GM21447 (cell line): Measurements from ENCODE around the gene SCG5.
A peak's percentile ranks its signal among the peaks of the same experiment; 100 is the strongest.
"Not testable (repeated sequence)": the region's sequence is repeated elsewhere in the genome, so short reads cannot be mapped to it uniquely, and the experiment has no call there.

Source experiments
- ATAC-seq: cut with Tn5 transposase; IDR thresholded peaks from one replicate; pipeline ENCODE4 v1.9.1; 2021; ENCODE audit not compliant: unreplicated experiment

Gene SCG5, protein sequence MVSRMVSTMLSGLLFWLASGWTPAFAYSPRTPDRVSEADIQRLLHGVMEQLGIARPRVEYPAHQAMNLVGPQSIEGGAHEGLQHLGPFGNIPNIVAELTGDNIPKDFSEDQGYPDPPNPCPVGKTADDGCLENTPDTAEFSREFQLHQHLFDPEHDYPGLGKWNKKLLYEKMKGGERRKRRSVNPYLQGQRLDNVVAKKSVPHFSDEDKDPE

DNA sequence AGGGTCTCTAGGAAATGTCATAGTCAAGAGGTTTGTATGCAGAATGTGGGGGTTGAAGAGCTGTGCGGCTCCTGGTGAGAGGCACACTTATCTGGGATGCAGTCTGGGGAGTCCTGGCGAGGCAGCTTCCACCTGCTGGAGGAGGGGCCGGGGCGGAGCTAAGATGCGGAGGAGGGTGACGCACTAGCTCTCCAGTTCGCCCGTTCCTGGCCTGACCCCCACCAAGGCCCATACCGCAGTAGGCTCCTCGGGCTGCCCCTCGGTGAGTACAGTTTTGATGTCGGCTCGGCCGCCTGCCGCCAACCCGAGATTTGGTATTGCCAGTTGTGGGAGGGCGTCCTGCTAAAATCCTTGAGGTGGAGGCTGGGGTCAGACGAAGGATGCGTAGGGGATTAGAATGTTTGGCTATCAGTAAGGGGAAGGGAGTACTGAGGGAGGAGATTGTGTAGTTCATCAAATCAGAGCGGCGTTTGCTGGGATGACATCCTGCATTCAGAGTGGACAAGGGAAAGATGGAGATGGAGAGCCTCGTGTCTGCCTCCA lies at the start of gene SCG5:
TSS of gene SCG5 (plus strand) at position 194 of the 543 bp plus-strand sequence. CDS start 1,883 bp downstream, outside the sequence.
- ATAC-seq = no peak

GRCh38 chr15:32593151-32593550 lies 48.4 kb upstream of the SCG5 start, which contains the start of gene GOLGA8N:
GOLGA8N (plus strand) TSS chr15:32593456.
- ATAC-seq = not testable (repeated sequence)

GRCh38 chr15:32609518-32609917 lies 32.0 kb upstream of the SCG5 start:
- ATAC-seq = not testable (repeated sequence)

- not testable (repeated sequence) for ATAC-seq
These were observed 30.8 kb upstream of the SCG5 start for GRCh38 chr15:32610719-32611118.

- ATAC-seq = peak; percentile 33
These were observed 26.8 kb upstream of the SCG5 start for GRCh38 chr15:32614712-32615050.

DNA sequence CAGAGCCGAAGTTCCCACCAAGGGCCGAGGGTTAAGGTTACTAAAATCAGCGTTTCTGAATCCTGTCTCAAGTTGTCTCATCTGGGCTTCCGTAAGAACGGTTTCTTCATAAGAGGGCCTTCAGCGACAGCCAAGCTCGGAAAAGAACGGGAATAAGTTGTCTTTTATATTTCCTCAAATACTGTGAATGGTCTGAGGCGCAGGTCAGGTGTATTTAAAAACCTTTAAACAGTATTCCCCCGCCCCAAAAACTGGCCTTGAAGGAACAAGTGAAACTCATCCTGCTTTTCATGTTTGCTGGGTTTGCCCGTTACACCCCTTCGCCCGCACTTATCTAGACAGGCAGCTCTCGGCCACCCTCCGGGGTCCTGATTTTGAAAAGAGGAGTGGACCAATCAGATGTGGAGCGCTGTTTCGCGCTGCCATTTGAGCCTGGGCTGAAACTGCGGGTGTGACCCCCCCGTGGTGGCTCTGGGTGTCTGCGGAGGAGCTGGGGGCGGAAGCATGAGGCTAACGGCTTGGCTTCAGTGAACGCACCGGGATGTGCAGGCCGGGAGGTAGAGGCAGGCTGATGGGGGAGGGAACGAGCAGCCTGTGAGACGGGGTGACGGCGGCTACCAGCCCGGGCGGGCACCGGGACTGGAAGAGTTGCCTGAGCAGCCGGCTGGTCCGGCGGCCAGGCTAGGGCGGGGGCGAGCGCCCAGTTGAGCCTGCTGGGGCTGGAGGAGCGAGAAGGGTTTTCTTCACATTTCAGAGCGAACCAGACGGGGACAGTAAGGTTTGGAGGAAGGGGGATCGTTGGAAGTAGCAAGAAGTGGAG lies 26.2 kb upstream of the SCG5 start, which contains the start of gene ARHGAP11A:
TSS of gene ARHGAP11A (plus strand) at position 454 of the 820 bp plus-strand sequence. CDS start 708 bp downstream, outside the sequence.
- peak; percentile 83 for ATAC-seq

- ATAC-seq = peak; percentile 15
These were observed 25.6 kb upstream of the SCG5 start for GRCh38 chr15:32615871-32616426.

- ATAC-seq = no peak
These were observed 5.1 kb upstream of the SCG5 start for GRCh38 chr15:32636410-32636809.

GRCh38 chr15:32636908-32637567 lies 4.5 kb upstream of the SCG5 start:
- no peak for ATAC-seq

DNA sequence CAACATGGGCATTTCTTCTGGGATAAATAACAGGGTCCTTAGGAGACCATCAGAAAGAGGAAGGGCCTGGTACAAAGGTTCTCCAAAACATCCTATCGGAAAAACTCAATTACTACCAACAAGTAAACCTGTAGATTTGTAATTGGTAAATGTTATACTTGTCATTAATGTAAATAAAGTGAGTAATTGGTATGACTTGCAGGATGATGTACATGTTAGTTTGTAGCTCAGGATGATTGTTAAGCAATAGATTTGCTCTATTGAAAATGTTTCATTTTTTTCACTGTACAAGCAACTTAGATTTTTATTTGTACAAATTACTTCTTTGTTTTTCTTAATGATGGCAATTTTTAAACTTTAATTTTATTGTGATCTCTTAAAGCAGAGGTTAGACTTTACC lies 3.8 kb upstream of the SCG5 start:
- no peak for ATAC-seq

DNA sequence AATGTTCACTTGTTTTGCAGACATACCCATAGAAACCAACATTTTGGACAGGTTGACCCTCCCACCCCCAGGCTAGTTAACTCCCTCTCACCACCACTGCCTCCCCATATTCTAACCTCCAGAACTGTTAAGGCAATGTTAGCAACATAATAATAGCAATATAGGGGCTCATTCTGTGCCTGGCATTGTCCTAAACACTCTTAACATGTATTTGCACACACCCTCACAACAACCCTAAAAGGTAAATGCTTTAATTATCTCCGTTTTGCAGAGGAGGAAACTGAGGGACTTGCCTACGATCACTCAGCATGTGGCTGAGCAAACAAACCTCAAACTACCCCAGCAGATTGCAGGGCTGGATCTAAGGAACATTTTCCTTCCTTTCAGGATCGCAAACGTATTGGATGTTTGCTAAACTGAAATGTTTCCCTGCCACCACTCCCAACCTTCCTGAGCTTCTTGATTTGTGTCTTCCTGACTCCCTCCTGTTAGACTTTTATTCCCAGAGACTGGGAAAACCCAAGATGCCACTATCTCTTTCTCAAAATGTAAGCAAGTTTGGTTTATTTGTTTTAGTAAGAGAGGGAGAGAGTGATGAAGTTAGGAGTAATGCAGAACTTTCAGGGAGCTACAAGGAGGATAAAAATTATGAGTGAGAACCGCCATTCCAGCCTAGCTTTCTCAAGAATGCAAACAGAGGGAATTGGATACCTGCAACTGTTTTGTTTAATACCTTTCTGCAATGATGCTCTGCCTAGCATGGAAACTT lies 1.3 kb downstream of the SCG5 start:
- no peak for ATAC-seq

DNA sequence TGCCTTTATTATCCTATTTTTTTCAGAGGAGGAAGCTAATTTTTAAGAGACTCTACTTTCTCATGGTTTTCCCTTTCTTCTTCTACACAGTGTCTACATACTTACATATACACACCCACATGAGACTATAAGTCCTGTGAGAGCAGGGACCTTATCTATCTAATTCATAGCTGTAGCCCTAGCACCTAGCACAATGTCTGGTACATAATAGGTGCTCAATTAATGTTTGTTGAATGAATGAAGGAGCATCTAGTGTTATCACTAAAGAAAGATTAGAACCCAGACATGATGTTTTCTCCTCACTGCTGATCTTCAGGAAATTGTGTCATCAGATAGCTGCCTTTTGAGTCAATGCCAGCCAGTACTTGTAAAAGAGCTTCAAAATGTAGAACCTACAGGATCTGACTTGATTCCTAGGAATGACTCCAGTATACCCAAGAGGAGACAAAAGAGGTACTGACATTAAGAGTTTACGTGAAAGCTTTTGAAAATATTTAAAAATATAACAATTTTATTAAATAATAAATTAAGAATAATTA lies 2.5 kb downstream of the SCG5 start:
- ATAC-seq = no peak

GRCh38 chr15:32646291-32646690 lies 4.8 kb downstream of the SCG5 start:
- no peak for ATAC-seq

GRCh38 chr15:32649342-32649741 lies 7.8 kb downstream of the SCG5 start:
- ATAC-seq = no peak

GRCh38 chr15:32651229-32651837 lies 9.8 kb downstream of the SCG5 start:
- ATAC-seq = peak; percentile 89

- no peak for ATAC-seq
These were observed 10.7 kb downstream of the SCG5 start for GRCh38 chr15:32652178-32652577.

DNA sequence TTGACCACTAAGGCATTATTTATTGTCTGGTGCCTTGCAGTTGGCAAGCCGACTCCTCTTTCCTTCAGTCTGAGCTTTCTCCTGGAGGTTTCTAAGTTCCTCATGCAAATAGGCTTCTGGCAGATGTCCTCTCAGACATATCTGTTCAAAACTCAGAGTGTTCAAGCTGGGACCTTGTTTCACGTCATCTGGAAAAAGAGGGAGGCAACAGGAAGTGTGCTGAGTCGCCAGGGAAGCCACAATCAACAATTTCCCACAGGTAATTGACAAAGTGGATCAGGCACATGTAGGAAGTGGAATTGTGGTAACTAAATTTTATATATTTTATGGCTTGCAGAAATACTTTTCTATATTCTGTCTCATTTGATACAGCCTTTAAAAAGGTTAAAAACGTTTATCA lies 14.6 kb downstream of the SCG5 start:
- no peak for ATAC-seq

- ATAC-seq = no peak
These were observed 15.0 kb downstream of the SCG5 start for GRCh38 chr15:32656496-32656895.

GRCh38 chr15:32657198-32657883 lies 15.8 kb downstream of the SCG5 start:
- peak; percentile 86 for ATAC-seq
